Activated CD4-positive, alpha-beta T cell treated with anti-CD3 and anti-CD28 coated beads, Interleukin-2, amount 50 U/mL, for 48 hours (primary cell): ENCODE measurements around the gene IFT27.

Source experiments
- DNase-seq, 2 experiments: peaks; one replicate each; pipeline ENCODE4 v3.0.0-alpha.2; 2020

Gene IFT27

DNA sequence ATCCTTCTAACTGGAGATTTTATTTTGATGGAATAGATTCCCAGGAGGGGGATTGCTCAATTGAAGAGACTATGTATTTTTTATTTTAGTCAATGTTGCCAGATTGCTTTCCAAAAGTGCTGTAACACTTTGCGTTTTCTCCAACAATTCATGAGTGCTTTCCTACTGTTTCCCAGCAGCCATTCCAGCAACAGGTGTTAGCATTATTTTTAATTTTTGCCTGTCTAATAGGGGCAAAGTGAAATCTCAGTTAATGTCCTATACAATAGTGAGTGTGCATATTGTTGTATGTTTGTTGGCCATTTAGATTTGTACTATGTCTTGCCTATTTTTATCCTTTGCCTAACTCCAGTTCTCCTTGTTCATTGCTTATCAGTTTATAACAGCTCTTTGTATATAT is 60.3 kb downstream of the IFT27 start:
- DNase-seq = no peak

- DNase-seq = no peak
Observed at GRCh38 chr22:36714110-36714509, 61.8 kb downstream of the IFT27 start.

- no peak for DNase-seq
Observed at GRCh38 chr22:36713436-36713835, 62.5 kb downstream of the IFT27 start.
